Fibroblast of lung (primary cell): Measurements from ENCODE around the gene EXTL1.

ENCODE experiments used
- CTCF ChIP-seq, 2 donors: IDR thresholded peaks in 1 of 2; conservative IDR thresholded peaks in 1 of 2; 1 replicate in 1 of 2; 2 replicates in 1 of 2; pipeline ENCODE4 v1.5.1; 2011 to 2012; ENCODE audit warnings: low read length in 2 of 2, control low read depth in 1 of 2, inconsistent platforms in 1 of 2, low read depth in 1 of 2, mild to moderate bottlenecking in 1 of 2
- EZH2 ChIP-seq: IDR thresholded peaks from 2 replicates; pipeline ENCODE4 v1.5.1; 2012; ENCODE audit warnings: low read length, control low read depth, mild to moderate bottlenecking; ENCODE audit errors: missing control alignments

GRCh38 chr1:26032656-26033357 is 11.2 kb downstream of the EXTL1 start:
- TF ChIP-seq EZH2 (no peak), CTCF (conservative IDR thresholded peaks at IDR 0.05 in 1 of 2, IDR thresholded peaks at IDR 0.05 in 1 of 2; ENCODE audit: low read depth in 1 of 2, low read length in 2 of 2) (no peak)
